Thyroid gland (tissue), 4 donors: ENCODE measurements around the gene KCNS3. TPM values are rescaled to one million over a fixed set of nuclear protein-coding genes. Genes with fewer than 3 reads are reported as not detected.
"Not testable (repeated sequence)": the region's sequence is repeated elsewhere in the genome, so short reads cannot be mapped to it uniquely, and the experiment has no call there.

Experiments
- DNase-seq, 2 donors: peaks; one replicate each; pipeline ENCODE4 v3.0.0-alpha.2; 2019
- H3K27ac ChIP-seq, 3 donors: fragments of 200-600 bp; sonication (generic); 1 replicate in 2 of 3; 2 replicates in 1 of 3; pipeline ENCODE4 v1.5.1; 2016 to 2019; ENCODE audit warnings: mild to moderate bottlenecking in 1 of 3, moderate library complexity in 1 of 3
- H3K27me3 ChIP-seq: fragments of 200-600 bp; sonication (generic); one replicate; pipeline ENCODE4 v1.5.1; 2019
- H3K36me3 ChIP-seq, 2 donors: fragments of 200-600 bp; sonication (generic); one replicate each; pipeline ENCODE4 v1.5.1; 2016 to 2019
- H3K4me1 ChIP-seq, 2 donors: fragments of 200-600 bp; sonication (generic); one replicate each; pipeline ENCODE4 v1.5.1; 2017 to 2019
- H3K4me3 ChIP-seq, 3 donors: fragments of 200-600 bp; sonication (generic); replicated peaks in 1 of 3; 1 replicate in 2 of 3; 2 replicates in 1 of 3; pipeline ENCODE4 v1.5.1; 2016; ENCODE audit warnings: mild to moderate bottlenecking in 1 of 3
- H3K9me3 ChIP-seq: fragments of 200-600 bp; sonication (generic); one replicate; pipeline ENCODE4 v1.5.1; 2017
- CTCF ChIP-seq, 6 experiments: fragments of 200-600 bp in 3 of 6; fragments of 450-650 bp in 3 of 6; sonication (generic) in 3 of 6; IDR thresholded peaks; one replicate each; pipeline ENCODE4 v1.5.1; 2016 to 2019; ENCODE audit warnings: antibody characterized with exemption in 6 of 6, mild to moderate bottlenecking in 2 of 6, inconsistent platforms in 1 of 6, moderate library complexity in 1 of 6
- POLR2A ChIP-seq, 2 donors: fragments of 450-650 bp; IDR thresholded peaks; one replicate each; pipeline ENCODE4 v1.6.1; 2017; ENCODE audit warnings: antibody characterized with exemption in 2 of 2, mild to moderate bottlenecking in 2 of 2, moderate library complexity in 1 of 2
- whole genome bisulfite sequencing, 2 donors: methylation state at CpG; one replicate each; pipeline ENCODE4 v1.1.5; 2017; 5-methylcytosine and 5-hydroxymethylcytosine counted together
- intact Hi-C: fragments of 100-400 bp; cut with DNase I; formaldehyde crosslinking; loops from one replicate; pipeline ENCODE4 v1.15.1; 2023
- total RNA-seq, 4 donors: library from RNA; depleted of rRNA; stranded (reverse); fragments of >200 nt; gene quantifications; one replicate each; pipeline ENCODE4 v1.2.3, GENCODE V29; 2016

Gene KCNS3
- total RNA-seq, 4 donors from 2014 or later = 6.2 to 25.1 (median 7.6) TPM

GRCh38 chr2:17960925-17961324, 82.5 kb downstream of the KCNS3 start:
- H3K27me3 ChIP-seq = no peaks in the 10 kb centered on the region
- no peak overlapping the region for H3K4me3 ChIP-seq
- H3K27ac ChIP-seq = no peak overlapping the region
- TF ChIP-seq POLR2A (IDR thresholded peaks at IDR 0.05) (no peak), CTCF (IDR thresholded peaks at IDR 0.05) (no peak)
- WGBS, 2 donors = 47 to 72% methylated on average over 6 of the region's 6 CpGs
- no peaks in the 10 kb centered on the region for H3K9me3 ChIP-seq
- no peaks in the 10 kb centered on the region for H3K4me1 ChIP-seq
- DNase-seq = no peak
- intact Hi-C loops = no loop called here
- no peaks in the 10 kb centered on the region for H3K36me3 ChIP-seq

- TF ChIP-seq POLR2A (IDR thresholded peaks at IDR 0.05) (no peak), CTCF (IDR thresholded peaks at IDR 0.05) (no peak)
- H3K9me3 ChIP-seq = no peaks in the 10 kb centered on the region
- no peak overlapping the region for H3K27ac ChIP-seq
- H3K4me3 ChIP-seq = no peak overlapping the region
- WGBS, 2 donors = 90 to 92% methylated on average over 2 of the region's 2 CpGs
- H3K27me3 ChIP-seq = no peaks in the 10 kb centered on the region
- no peak for DNase-seq
- intact Hi-C loops = no loop called here
- no peaks in the 10 kb centered on the region for H3K36me3 ChIP-seq
- no peaks in the 10 kb centered on the region for H3K4me1 ChIP-seq
Measured at GRCh38 chr2:17961789-17962188, 83.3 kb downstream of the KCNS3 start.

- no peaks in the 10 kb centered on the region for H3K4me1 ChIP-seq
- 11 to 12% methylated on average over 2 of the region's 2 CpGs for WGBS, 2 donors
- H3K36me3 ChIP-seq = no peaks in the 10 kb centered on the region
- no peak overlapping the region for H3K27ac ChIP-seq
- DNase-seq = no peak
- intact Hi-C loops = no loop called here
- no peak overlapping the region for H3K4me3 ChIP-seq
- H3K27me3 ChIP-seq = no peaks in the 10 kb centered on the region
- H3K9me3 ChIP-seq = no peaks in the 10 kb centered on the region
- TF ChIP-seq CTCF (IDR thresholded peaks at IDR 0.05) (no peak), POLR2A (IDR thresholded peaks at IDR 0.05) (no peak)
Measured at GRCh38 chr2:17962876-17963275, 84.4 kb downstream of the KCNS3 start.

- DNase-seq, H3K36me3 ChIP-seq, H3K9me3 ChIP-seq, H3K4me1 ChIP-seq, H3K27me3 ChIP-seq, H3K4me3 ChIP-seq, H3K27ac ChIP-seq, intact Hi-C loops: not testable (repeated sequence)
- WGBS, 2 donors = 93 to 97% methylated on average over 7 to 14 of the region's 16 CpGs
Measured at GRCh38 chr2:17963571-17963970, 85.1 kb downstream of the KCNS3 start.

- intact Hi-C loops = no loop called here
- no peaks in the 10 kb centered on the region for H3K36me3 ChIP-seq
- H3K4me3 ChIP-seq = no peak overlapping the region
- no peak overlapping the region for H3K27ac ChIP-seq
- no peak for TF ChIP-seq POLR2A (IDR thresholded peaks at IDR 0.05)
- TF ChIP-seq CTCF (IDR thresholded peaks at IDR 0.05) = no peak
- WGBS, 2 donors = 81 to 86% methylated on average over 3 of the region's 3 CpGs
- no peaks in the 10 kb centered on the region for H3K27me3 ChIP-seq
- no peak for DNase-seq
- H3K4me1 ChIP-seq = no peaks in the 10 kb centered on the region
- no peaks in the 10 kb centered on the region for H3K9me3 ChIP-seq
Measured at GRCh38 chr2:17965196-17965595, 86.7 kb downstream of the KCNS3 start.

GRCh38 chr2:17966798-17967197, 88.3 kb downstream of the KCNS3 start:
- H3K4me3 ChIP-seq = no peak overlapping the region
- intact Hi-C loops = no loop called here
- no peak for DNase-seq
- H3K9me3 ChIP-seq = no peaks in the 10 kb centered on the region
- 64 to 75% methylated on average over 3 of the region's 3 CpGs for WGBS, 2 donors
- H3K36me3 ChIP-seq = no peaks in the 10 kb centered on the region
- TF ChIP-seq POLR2A (IDR thresholded peaks at IDR 0.05) = no peak
- no peak for TF ChIP-seq CTCF (IDR thresholded peaks at IDR 0.05)
- no peak overlapping the region for H3K27ac ChIP-seq
- H3K4me1 ChIP-seq = no peaks in the 10 kb centered on the region
- H3K27me3 ChIP-seq = no peaks in the 10 kb centered on the region
